ENCODE measurements around the gene KCNQ1. TPM values are rescaled to one million over a fixed set of nuclear protein-coding genes. Genes with fewer than 3 reads are reported as not detected.
A peak's percentile ranks its signal among the peaks of the same experiment; 100 is the strongest.

KCNQ1 gene
- total and polyA plus RNA-seq, 2 of the 13 experiments (the other 11 are each of a cell fraction or from before 2014, with no cell fraction given): 0.02 to 0.08 TPM

- no peak for TF ChIP-seq ATF2 (CRISPR knock-in tag; IDR thresholded peaks at IDR 0.05)
- 0 out of 2 replicates have a peak, but pooled peaks have one; percentile 14 for TF ChIP-seq POLR2G (IDR thresholded peaks at IDR 0.05; ENCODE audit: low read depth, low read length)
- no peak for TF ChIP-seq ZFY (CRISPR knock-in tag; IDR thresholded peaks at IDR 0.05)
- 0 out of 2 replicates have a peak, but pooled peaks have one; percentile 24 for TF ChIP-seq TBX2 (CRISPR knock-in tag; IDR thresholded peaks at IDR 0.05; ENCODE audit: borderline replicate concordance)
- no peak for TF ChIP-seq SMARCC2 (IDR thresholded peaks at IDR 0.05)
- no peak for TF ChIP-seq RAD21 (CRISPR knock-in tag; IDR thresholded peaks at IDR 0.05)
- TF ChIP-seq STAG1 (CRISPR knock-in tag; IDR thresholded peaks at IDR 0.05): no peak
- TF ChIP-seq KLF9 (CRISPR knock-in tag; IDR thresholded peaks at IDR 0.05; ENCODE audit: low read depth): no peak
- TF ChIP-seq ASH2L (IDR thresholded peaks at IDR 0.05; ENCODE audit: insufficient read length, low read depth, low read length): peak; percentile 23
- TF ChIP-seq EP300 (IDR thresholded peaks at IDR 0.05; ENCODE audit: low read depth in 2 of 2, low read length in 2 of 2): no peak
- no peak for TF ChIP-seq EP300 (CRISPR knock-in tag; IDR thresholded peaks at IDR 0.05; ENCODE audit: borderline replicate concordance)
- TF ChIP-seq SMYD3 (CRISPR knock-in tag; IDR thresholded peaks at IDR 0.05): no peak
- TF ChIP-seq ZNF746 (CRISPR knock-in tag; IDR thresholded peaks at IDR 0.05): no peak; the same call in 1 of the 2 replicates
- no peak for TF ChIP-seq ZNF362 (CRISPR knock-in tag; IDR thresholded peaks at IDR 0.05; ENCODE audit: borderline replicate concordance)
- no peak for TF ChIP-seq EED (CRISPR knock-in tag; IDR thresholded peaks at IDR 0.05)
- peak; percentile 41 for TF ChIP-seq ZNF18 (CRISPR knock-in tag; IDR thresholded peaks at IDR 0.05; ENCODE audit: insufficient replicate concordance)
- TF ChIP-seq ATF7-NPFF (CRISPR knock-in tag; IDR thresholded peaks at IDR 0.05; ENCODE audit: low read depth): no peak
- 0 out of 2 replicates have a peak, but pooled peaks have one; percentile 13 for TF ChIP-seq IRF2 (CRISPR knock-in tag; IDR thresholded peaks at IDR 0.05)
- TF ChIP-seq POLR2AphosphoS2 (IDR thresholded peaks at IDR 0.05; ENCODE audit: low read depth, low read length): no peak
- TF ChIP-seq ZNF770 (CRISPR knock-in tag; IDR thresholded peaks at IDR 0.05): peak; percentile 86
- no peak for TF ChIP-seq ZNF883 (CRISPR knock-in tag; IDR thresholded peaks at IDR 0.05; ENCODE audit: not compliant biosample characterization)
- 0 out of 2 replicates have a peak, but pooled peaks have one; percentile 38 for TF ChIP-seq ZNF224 (CRISPR knock-in tag; IDR thresholded peaks at IDR 0.05)
Measured at GRCh38 chr11:2690596-2691354, 246.0 kb downstream of the KCNQ1 start (continued).

Measured in HepG2 (cell line).